Prostate gland (tissue), 2 donors: Measurements from ENCODE around the gene SYNJ2.

Experiments used
- CTCF ChIP-seq, 4 experiments: fragments of 200-600 bp in 2 of 4; fragments of 450-650 bp in 2 of 4; sonication (generic) in 2 of 4; IDR thresholded peaks; 1 replicate in 3 of 4; 2 replicates in 1 of 4; pipeline ENCODE4 v1.5.1; 2016 to 2019; ENCODE audit warnings: antibody characterized with exemption in 4 of 4, mild to moderate bottlenecking in 2 of 4, moderate library complexity in 2 of 4
- POLR2AphosphoS5 ChIP-seq: sonication (generic); formaldehyde crosslinking; IDR thresholded peaks from one replicate; pipeline ENCODE4 v1.6.1; 2017; ENCODE audit warnings: antibody characterized with exemption

GRCh38 chr6:158109748-158110147, 128.1 kb downstream of the SYNJ2 start:
- TF ChIP-seq CTCF (IDR thresholded peaks at IDR 0.05), result no peak
- no peak for TF ChIP-seq POLR2AphosphoS5
